IMR-90 (cell line): ENCODE measurements around the gene PPL. TPM values are rescaled to one million over a fixed set of nuclear protein-coding genes. Genes with fewer than 3 reads are reported as not detected.

ENCODE experiments used
- ATAC-seq: fragments of 200-7000 bp; cut with Tn5 transposase; 2 replicates; pipeline ENCODE4 v1.9.1; 2020; ENCODE audit warnings: low read depth, mild to moderate bottlenecking, moderate library complexity
- BruUV-seq: library from RNA; stranded (reverse); fragments of 400-500 nt; replicated peaks from 2 replicates; lab custom pipeline; 2021; lab: Mats Ljungman, UMichigan
- CTCF ChIA-PET: fragments of 300-600 bp; formaldehyde crosslinking; extraction: SDS; loops from one replicate; lab custom pipeline; 2021; ENCODE audit warnings: antibody characterized with exemption; lab: Yijun Ruan, JAX
- POLR2A ChIA-PET: fragments of 300-600 bp; sonication (Branson Sonifier 250); formaldehyde crosslinking; loops from one replicate; lab custom pipeline; 2022; ENCODE audit warnings: antibody characterized with exemption; ENCODE audit not compliant: unreplicated experiment; lab: Charles Lee
- DNase-seq: peaks from one replicate; pipeline ENCODE4 v3.0.0; 2013
- H2AFZ ChIP-seq: replicated peaks from 2 replicates; pipeline ENCODE3; 2013; ENCODE audit warnings: low read length, mild to moderate bottlenecking; ENCODE audit not compliant: poor library complexity
- H2AK5ac ChIP-seq: 2 replicates; pipeline ENCODE4 v1.6.1; 2013; ENCODE audit warnings: low read depth, low read length, inconsistent platforms
- H2AK9ac ChIP-seq: replicated peaks from 2 replicates; pipeline ENCODE3; 2013; ENCODE audit warnings: mild to moderate bottlenecking, low read depth, low read length, moderate library complexity; ENCODE audit not compliant: poor library complexity
- H2BK120ac ChIP-seq: 2 replicates; pipeline ENCODE4 v1.6.1; 2013; ENCODE audit warnings: low read depth, low read length, inconsistent platforms
- H2BK15ac ChIP-seq: 3 replicates; pipeline ENCODE4 v1.6.1; 2013; ENCODE audit warnings: low read depth, low read length, inconsistent platforms
- H2BK20ac ChIP-seq: 2 replicates; pipeline ENCODE4 v1.6.1; 2013; ENCODE audit warnings: low read depth, mild to moderate bottlenecking, inconsistent platforms, low read length, moderate library complexity
- H2BK5ac ChIP-seq: 2 replicates; pipeline ENCODE4 v1.6.1; 2013; ENCODE audit warnings: mild to moderate bottlenecking, low read depth, low read length, inconsistent platforms; ENCODE audit not compliant: poor library complexity, severe bottlenecking
- H3K14ac ChIP-seq: replicated peaks from 2 replicates; pipeline ENCODE4 v1.6.1; 2013; ENCODE audit warnings: low read depth, low read length, inconsistent platforms
- H3K18ac ChIP-seq: 2 replicates; pipeline ENCODE4 v1.6.1; 2013; ENCODE audit warnings: low read depth, low read length, control low read depth
- H3K23ac ChIP-seq: 2 replicates; pipeline ENCODE4 v1.6.1; 2013; ENCODE audit warnings: low read depth, low read length, inconsistent platforms
- H3K27ac ChIP-seq: 2 replicates; pipeline ENCODE4 v1.5.1; 2013; ENCODE audit warnings: mild to moderate bottlenecking, control low read depth, low read length; ENCODE audit not compliant: insufficient read depth
- H3K27me3 ChIP-seq: 2 replicates; pipeline ENCODE4 v1.6.1; 2013; ENCODE audit warnings: low read length; ENCODE audit not compliant: control insufficient read depth, insufficient read depth
- H3K36me3 ChIP-seq: 2 replicates; pipeline ENCODE4 v1.6.1; 2013; ENCODE audit warnings: low read length, mixed read lengths; ENCODE audit not compliant: control insufficient read depth, insufficient read depth
- H3K4ac ChIP-seq: 2 replicates; pipeline ENCODE4 v1.6.1; 2013; ENCODE audit warnings: low read depth, low read length, inconsistent platforms
- H3K4me1 ChIP-seq: 2 replicates; pipeline ENCODE4 v1.6.1; 2013; ENCODE audit warnings: low read length, mixed read lengths; ENCODE audit not compliant: control insufficient read depth, insufficient read depth
- H3K4me2 ChIP-seq: 2 replicates; pipeline ENCODE4 v1.6.1; 2013; ENCODE audit warnings: low read depth, mild to moderate bottlenecking, control low read depth, low read length, moderate library complexity
- H3K4me3 ChIP-seq: 2 replicates; pipeline ENCODE4 v1.5.1; 2013; ENCODE audit warnings: low read depth, mild to moderate bottlenecking, control low read depth, low read length, moderate library complexity; ENCODE audit not compliant: insufficient read depth
- H3K56ac ChIP-seq: 2 replicates; pipeline ENCODE4 v1.6.1; 2013; ENCODE audit warnings: low read length, inconsistent platforms; ENCODE audit not compliant: insufficient read depth; ENCODE audit errors: extremely low read depth
- H3K79me1 ChIP-seq, 2 experiments: 2 replicates each; pipeline ENCODE4 v1.6.1; 2013; ENCODE audit warnings: low read length in 2 of 2, inconsistent platforms in 1 of 2, low read depth in 1 of 2
- H3K9ac ChIP-seq: 2 replicates; pipeline ENCODE4 v1.6.1; 2013; ENCODE audit warnings: low read depth, low read length, control low read depth
- H3K9me1 ChIP-seq: 2 replicates; pipeline ENCODE4 v1.6.1; 2013; ENCODE audit warnings: low read length, inconsistent platforms; ENCODE audit not compliant: insufficient read depth
- H3K9me3 ChIP-seq: 2 replicates; pipeline ENCODE4 v1.6.1; 2013; ENCODE audit warnings: low read length; ENCODE audit not compliant: control insufficient read depth, insufficient read depth
- H4K20me1 ChIP-seq: 2 replicates; pipeline ENCODE4 v1.6.1; 2013; ENCODE audit warnings: low read length, inconsistent platforms; ENCODE audit not compliant: insufficient read depth
- H4K5ac ChIP-seq: 2 replicates; pipeline ENCODE4 v1.6.1; 2013; ENCODE audit warnings: mild to moderate bottlenecking, low read depth, low read length, control low read depth
- H4K8ac ChIP-seq, 2 experiments: 2 replicates each; pipeline ENCODE4 v1.6.1; 2013; ENCODE audit warnings: low read depth in 2 of 2, low read length in 2 of 2, control low read depth in 1 of 2, inconsistent platforms in 1 of 2
- H4K91ac ChIP-seq: 2 replicates; pipeline ENCODE4 v1.6.1; 2013; ENCODE audit warnings: low read depth, low read length, inconsistent platforms; ENCODE audit not compliant: insufficient read depth
- BHLHE40 ChIP-seq: fragments of 150-350 bp; IDR thresholded peaks from 2 replicates; pipeline ENCODE4 v1.6.1; 2016; ENCODE audit warnings: mild to moderate bottlenecking, low read depth, low read length
- CEBPB ChIP-seq: IDR thresholded peaks from 2 replicates; pipeline ENCODE4 v1.6.1; 2012; ENCODE audit warnings: low read depth, low read length, improper control_type of control experiment
- CHD1 ChIP-seq: IDR thresholded peaks from 2 replicates; pipeline ENCODE4 v1.6.1; 2012; ENCODE audit warnings: low read depth, low read length, improper control_type of control experiment
- CTCF ChIP-seq: conservative IDR thresholded peaks from 2 replicates; pipeline ENCODE4 v1.5.1; 2012; ENCODE audit warnings: mild to moderate bottlenecking, low read depth, low read length, improper control_type of control experiment
- FOS ChIP-seq: fragments of 150-350 bp; IDR thresholded peaks from 2 replicates; pipeline ENCODE4 v1.6.1; 2016; ENCODE audit warnings: low read depth, low read length
- MAFK ChIP-seq: IDR thresholded peaks from 2 replicates; pipeline ENCODE4 v1.6.1; 2012; ENCODE audit warnings: low read depth, low read length, improper control_type of control experiment
- MAZ ChIP-seq: IDR thresholded peaks from 2 replicates; pipeline ENCODE4 v1.6.1; 2012; ENCODE audit warnings: low read depth, mild to moderate bottlenecking, low read length, improper control_type of control experiment, moderate library complexity, borderline replicate concordance
- MXI1 ChIP-seq: IDR thresholded peaks from 2 replicates; pipeline ENCODE4 v1.6.1; 2012; ENCODE audit warnings: low read depth, mild to moderate bottlenecking, low read length, moderate library complexity, borderline replicate concordance
- NFE2L2 ChIP-seq: fragments of 150-350 bp; IDR thresholded peaks from 2 replicates; pipeline ENCODE4 v1.6.1; 2016; ENCODE audit warnings: low read depth, mild to moderate bottlenecking, low read length
- POLR2A ChIP-seq: IDR thresholded peaks from 2 replicates; pipeline ENCODE4 v1.6.1; 2012; ENCODE audit warnings: mild to moderate bottlenecking, low read depth, low read length
- RAD21 ChIP-seq: IDR thresholded peaks from 2 replicates; pipeline ENCODE4 v1.6.1; 2012; ENCODE audit warnings: low read length, improper control_type of control experiment
- RCOR1 ChIP-seq: IDR thresholded peaks from 2 replicates; pipeline ENCODE4 v1.6.1; 2012; ENCODE audit warnings: mild to moderate bottlenecking, low read length, improper control_type of control experiment; ENCODE audit not compliant: insufficient replicate concordance
- RFX5 ChIP-seq: IDR thresholded peaks from 2 replicates; pipeline ENCODE4 v1.8.0; 2012; ENCODE audit warnings: low read depth, mild to moderate bottlenecking, low read length, moderate library complexity
- SMC3 ChIP-seq: fragments of 150-350 bp; IDR thresholded peaks from 2 replicates; pipeline ENCODE4 v1.6.1; 2016; ENCODE audit warnings: low read depth, mild to moderate bottlenecking, antibody characterized with exemption, low read length, moderate library complexity
- USF2 ChIP-seq: fragments of 150-350 bp; IDR thresholded peaks from 2 replicates; pipeline ENCODE4 v1.6.1; 2017; ENCODE audit warnings: mild to moderate bottlenecking, antibody characterized with exemption, low read length, low read depth
- WGBS, 2 experiments: methylation state at CpG; one replicate each; pipeline versions ENCODE4 v1.1.5 to v1.1.7; 2013; ENCODE audit warnings: missing lambda C conversion rate in 2 of 2; ENCODE audit not compliant: insufficient read length in 1 of 2; ENCODE audit errors: extremely low coverage in 2 of 2; 5-methylcytosine and 5-hydroxymethylcytosine counted together
- dilution Hi-C: fragments of 300-500 bp; cut with HindIII; formaldehyde crosslinking; loops from one replicate; pipeline ENCODE4 v1.14.3; 2018; ENCODE audit warnings: low sequenced_read_pairs; ENCODE audit not compliant: unreplicated experiment
- in situ Hi-C: fragments of 300-500 bp; cut with MboI; formaldehyde crosslinking; loops from 3 replicates; pipeline ENCODE4 v1.14.3; 2019; ENCODE audit warnings: low sequenced_read_pairs, inconsistent platforms, mixed read lengths
- intact Hi-C: fragments of 100-400 bp; cut with micrococcal nuclease; formaldehyde crosslinking; loops from 2 replicates; pipeline ENCODE4 v1.10.0; 2022
- polyA plus RNA-seq, 3 experiments: library from polyadenylated mRNA; depleted of rRNA; stranded (reverse); fragments of >200 nt; gene quantifications; 2 replicates each; pipeline ENCODE4 v1.2.3, GENCODE V29; 2012; ENCODE audit warnings: low replicate concordance in 1 of 3
- total RNA-seq: library from RNA; depleted of rRNA; stranded (reverse); fragments of >200 nt; gene quantifications from 2 replicates; pipeline ENCODE4 v1.2.3, GENCODE V29; 2012
- TF ChIP-seq, protein P1 (sequence below): fragments of 150-350 bp; IDR thresholded peaks from 2 replicates; pipeline ENCODE4 v1.6.1; 2016; ENCODE audit warnings: low read depth, mild to moderate bottlenecking, low read length, moderate library complexity, borderline replicate concordance

The PPL gene
- total and polyA plus RNA-seq, 2 of the 4 experiments (the other 2 are of a cell fraction), result 0.34 to 0.36 TPM

DNA sequence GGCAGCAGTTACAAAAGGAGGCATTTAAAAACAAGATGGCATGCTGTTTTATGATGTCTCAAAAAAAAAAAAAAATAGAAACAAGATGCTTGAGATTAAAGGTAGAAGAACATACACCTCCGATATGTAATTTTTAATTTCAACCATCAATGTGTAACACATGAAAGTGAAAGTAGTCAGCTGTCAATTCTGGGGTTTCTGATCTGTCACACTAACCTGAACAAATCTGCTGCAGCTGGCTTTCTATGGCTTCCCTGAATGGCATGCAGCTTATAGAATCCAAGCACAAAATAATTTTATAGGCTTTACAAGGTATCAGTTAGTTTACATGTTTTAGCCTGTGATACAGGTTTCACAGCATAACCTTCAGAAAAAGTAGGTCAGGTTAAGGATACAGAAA, 103.4 kb downstream of the PPL start:
- in situ Hi-C loops, result no loop called here
- peaks cover 64% of the 10 kb centered on the region for H3K36me3 ChIP-seq
- H3K79me1 ChIP-seq, result peaks cover 47 to 50% of the 10 kb centered on the region in 2 experiments
- DNase-seq (no peak), ATAC-seq (no peak)
- H3K56ac ChIP-seq, result no peak overlapping the region
- no peaks in the 10 kb centered on the region for H3K4me1 ChIP-seq
- H3K4me3 ChIP-seq, result no peak overlapping the region
- no peak overlapping the region for H3K27ac ChIP-seq
- H2BK120ac ChIP-seq, result no peak overlapping the region
- no peak overlapping the region for H4K5ac ChIP-seq
- no peak overlapping the region for H2AK5ac ChIP-seq
- H3K4me2 ChIP-seq, result no peak overlapping the region
- no peaks in the 10 kb centered on the region for H3K27me3 ChIP-seq
- H2AK9ac ChIP-seq, result no peak overlapping the region
- no peak overlapping the region for H2BK20ac ChIP-seq
- H3K4ac ChIP-seq, result no peak overlapping the region
- H4K8ac ChIP-seq, result no peak overlapping the region
- H3K23ac ChIP-seq, result no peak overlapping the region
- no peak overlapping the region for H3K14ac ChIP-seq
- intact Hi-C loops, result no loop called here
- H2BK15ac ChIP-seq, result no peak overlapping the region
- no peak overlapping the region for H3K9ac ChIP-seq
- no peak overlapping the region for H3K18ac ChIP-seq
- dilution Hi-C loops, result no loop called here
- TF ChIP-seq, protein P1, sequence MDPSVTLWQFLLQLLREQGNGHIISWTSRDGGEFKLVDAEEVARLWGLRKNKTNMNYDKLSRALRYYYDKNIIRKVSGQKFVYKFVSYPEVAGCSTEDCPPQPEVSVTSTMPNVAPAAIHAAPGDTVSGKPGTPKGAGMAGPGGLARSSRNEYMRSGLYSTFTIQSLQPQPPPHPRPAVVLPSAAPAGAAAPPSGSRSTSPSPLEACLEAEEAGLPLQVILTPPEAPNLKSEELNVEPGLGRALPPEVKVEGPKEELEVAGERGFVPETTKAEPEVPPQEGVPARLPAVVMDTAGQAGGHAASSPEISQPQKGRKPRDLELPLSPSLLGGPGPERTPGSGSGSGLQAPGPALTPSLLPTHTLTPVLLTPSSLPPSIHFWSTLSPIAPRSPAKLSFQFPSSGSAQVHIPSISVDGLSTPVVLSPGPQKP, result no peak
- TF ChIP-seq RAD21 (no peak), NFE2L2 (no peak), BHLHE40 (no peak), MAFK (no peak), RCOR1 (no peak), CHD1 (no peak), USF2 (no peak), MXI1 (no peak), CTCF (no peak), POLR2A (no peak), FOS (no peak), MAZ (no peak), RFX5 (no peak), CEBPB (no peak), SMC3 (no peak)
- no peaks in the 10 kb centered on the region for H3K9me3 ChIP-seq
- BruUV-seq, result no TSS peak
- peaks cover 19% of the 10 kb centered on the region; the same call in 1 of the 2 replicates for H4K20me1 ChIP-seq
- ChIA-PET POLR2A (no interaction called here), CTCF (interaction anchor here (0.6 kb wide), 1 partner anchor 65 kb away, joined by 4 read pairs; no protein-coding TSS in a partner anchor)
- H2BK5ac ChIP-seq, result no peak overlapping the region
- no CpG with 5 or more reads among the region's 1 CpG for WGBS, 2 experiments
- H3K9me1 ChIP-seq, result no peaks in the 10 kb centered on the region
- no peak overlapping the region for H4K91ac ChIP-seq
- H2AFZ ChIP-seq, result no peak overlapping the region
